ENCODE results near the gene ARID2.

Gene ARID2

DNA sequence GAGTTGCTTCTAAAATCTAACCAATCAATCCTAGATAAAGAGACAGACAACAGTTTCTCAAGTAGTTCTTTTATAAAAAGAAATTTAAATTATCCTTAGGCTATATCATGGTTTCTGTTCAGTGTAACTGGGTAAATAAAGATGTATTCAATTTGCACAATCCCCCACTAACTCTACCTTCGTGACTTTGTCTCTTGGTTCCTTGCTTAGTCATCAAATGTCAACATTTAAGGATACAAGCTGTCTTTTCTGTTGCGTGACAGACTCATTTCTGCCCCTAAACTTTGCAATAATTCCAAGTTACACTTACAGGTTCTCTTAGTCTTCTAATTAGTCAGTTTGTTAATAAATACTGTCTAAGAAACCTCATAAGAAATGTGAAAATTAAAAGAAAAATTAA lies 210.3 kb downstream of the ARID2 start:
- no peak for DNase-seq

DNA sequence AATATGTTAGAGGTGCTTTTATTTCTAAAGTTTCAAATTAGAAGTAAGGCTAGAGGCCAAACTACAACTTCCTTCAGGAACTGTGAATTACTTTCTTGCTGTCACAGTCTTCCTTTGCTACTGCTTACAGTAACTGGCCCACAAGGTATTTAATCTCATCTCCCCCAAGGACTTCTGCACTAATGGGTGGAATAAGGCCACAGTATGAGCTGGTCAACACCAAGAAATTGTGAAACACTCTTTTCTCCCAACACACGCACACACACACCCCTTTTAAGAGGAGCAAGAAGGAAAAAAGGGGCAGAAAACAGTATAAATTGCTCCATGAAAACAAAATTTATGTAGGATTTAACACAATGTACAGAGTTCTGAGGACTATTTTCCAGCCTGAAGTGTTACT lies 215.3 kb downstream of the ARID2 start:
- DNase-seq, result no peak

DNA sequence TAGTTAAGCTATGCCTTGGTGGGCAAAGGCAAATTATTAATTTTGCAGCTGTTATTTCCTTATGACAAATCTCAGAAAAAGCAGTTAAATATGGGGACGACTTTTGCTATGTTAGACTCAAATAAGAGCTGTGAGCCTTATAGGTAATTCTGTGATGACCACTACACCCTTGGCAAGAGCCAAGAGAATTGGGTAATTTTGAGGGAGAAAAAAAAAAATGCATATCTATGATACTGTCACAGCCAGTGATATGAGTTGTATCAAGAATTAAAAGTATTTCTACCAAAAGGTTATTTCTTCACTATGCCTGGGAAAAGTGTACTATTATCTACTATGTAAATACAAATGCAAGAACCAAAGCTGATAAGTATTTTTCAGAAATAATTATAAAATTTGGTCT lies 216.9 kb downstream of the ARID2 start:
- DNase-seq, result no peak

DNA sequence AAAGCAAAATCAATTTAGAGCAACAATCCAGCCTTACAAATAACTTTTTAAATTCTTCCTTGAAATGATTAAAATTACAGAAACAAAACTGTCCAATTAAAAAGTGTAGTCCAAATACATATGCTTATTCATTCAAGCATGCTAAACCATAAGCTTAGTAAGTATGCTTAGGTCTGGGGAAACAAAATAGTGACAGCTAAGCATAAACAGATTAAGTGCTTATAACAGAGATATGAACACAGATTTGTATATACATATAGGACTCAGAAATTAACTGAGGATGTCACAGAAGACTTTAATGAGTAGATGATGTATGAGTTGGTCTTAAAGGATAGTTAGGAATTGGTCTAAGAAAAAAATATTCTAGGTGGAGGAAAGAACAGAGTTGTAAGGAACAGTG lies 219.0 kb downstream of the ARID2 start:
- no peak for DNase-seq
